Lung (tissue), 12 donors: ENCODE measurements around the gene TWIST2. TPM values are rescaled to one million over a fixed set of nuclear protein-coding genes. Genes with fewer than 3 reads are reported as not detected.

ENCODE experiments used
- ATAC-seq: fragments of 200-7000 bp; cut with Tn5 transposase; one replicate; pipeline ENCODE4 v1.9.1; 2020; ENCODE audit warnings: moderate number of reproducible peaks; ENCODE audit not compliant: insufficient read depth, low FRiP score
- DNase-seq, 3 donors: peaks; one replicate each; pipeline ENCODE4 v3.0.0-alpha.2; 2013 to 2017
- H3K27ac ChIP-seq, 2 donors: one replicate each; pipeline ENCODE4 v1.5.1; 2013; ENCODE audit warnings: mild to moderate bottlenecking in 2 of 2, moderate library complexity in 2 of 2, control low read depth in 1 of 2, inconsistent platforms in 1 of 2, low read depth in 1 of 2, low read length in 1 of 2
- H3K27me3 ChIP-seq, 3 donors: one replicate each; pipeline ENCODE4 v1.5.1; 2013; ENCODE audit warnings: low read length in 2 of 3; ENCODE audit not compliant: control insufficient read depth in 3 of 3, insufficient read depth in 3 of 3
- H3K36me3 ChIP-seq, 4 donors: one replicate each; pipeline ENCODE4 v1.5.1; 2013; ENCODE audit warnings: low read length in 4 of 4, mild to moderate bottlenecking in 1 of 4, moderate library complexity in 1 of 4; ENCODE audit not compliant: control insufficient read depth in 4 of 4, insufficient read depth in 4 of 4
- H3K4me1 ChIP-seq, 5 donors: one replicate each; pipeline ENCODE4 v1.5.1; 2013; ENCODE audit warnings: low read length in 5 of 5, mild to moderate bottlenecking in 2 of 5, moderate library complexity in 1 of 5; ENCODE audit not compliant: control insufficient read depth in 5 of 5, insufficient read depth in 5 of 5
- H3K4me3 ChIP-seq: one replicate; pipeline ENCODE4 v1.5.1; 2013; ENCODE audit warnings: mild to moderate bottlenecking, control low read depth, moderate library complexity
- H3K9ac ChIP-seq, 2 donors: one replicate each; pipeline ENCODE4 v1.5.1; 2013; ENCODE audit warnings: low read length in 2 of 2, control low read depth in 1 of 2; ENCODE audit not compliant: insufficient read depth in 1 of 2
- H3K9me3 ChIP-seq, 4 donors: one replicate each; pipeline ENCODE4 v1.5.1; 2013; ENCODE audit warnings: low read length in 3 of 4, mild to moderate bottlenecking in 1 of 4, moderate library complexity in 1 of 4; ENCODE audit not compliant: control insufficient read depth in 4 of 4, insufficient read depth in 3 of 4
- CTCF ChIP-seq: IDR thresholded peaks from 2 replicates; pipeline ENCODE4 v1.5.1; 2012; ENCODE audit warnings: mild to moderate bottlenecking; ENCODE audit errors: control extremely low read depth, extremely low read depth
- WGBS, 2 donors: extraction: QIAGEN DNeasy Blood & Tissue Kit; methylation state at CpG; one replicate each; pipeline ENCODE4 v1.1.7; 2013; 5-methylcytosine and 5-hydroxymethylcytosine counted together
- polyA plus RNA-seq, 2 donors: library from polyadenylated mRNA; stranded (reverse); fragments of 200-250 nt; gene quantifications; one replicate each; pipeline ENCODE4 v1.2.1, GENCODE V29; 2013
- total RNA-seq, 2 donors: library from RNA; depleted of rRNA in 1 of 2; stranded (reverse); fragments of >200 nt in 1 of 2; gene quantifications; one replicate each; pipeline ENCODE4 v1.2.1, GENCODE V29; 2014 to 2021
- donor health status: control.
- donor health status: control.
- donor health status: Bipolar disorder and iron deficiency.
- donor health status: healthy.
- donor health status: DM: yes; HTN: yes; CAD: no.

Gene TWIST2
- total and polyA plus RNA-seq, 4 donors = 10.1 to 14.8 (median 11.7) TPM

GRCh38 chr2:238846628-238847418, 1.1 kb upstream of the TWIST2 start:
- peaks cover 16 to 49% (median 24%) of the 10 kb centered on the region in 3 donors for H3K27me3 ChIP-seq
- H3K4me1 ChIP-seq = peaks cover 3 to 20% (median 6%) of the 10 kb centered on the region in 5 donors
- WGBS, 2 donors = 4 to 9% methylated on average over 74 to 80 of the region's 80 CpGs
- no peaks in the 10 kb centered on the region for H3K36me3 ChIP-seq
- TF ChIP-seq CTCF = no peak
- H3K27ac ChIP-seq = no peak overlapping the region
- no peak overlapping the region for H3K9ac ChIP-seq
- DNase-seq = peak; percentile 30 to 34 (median 32)
- no peak overlapping the region for H3K4me3 ChIP-seq
- peaks cover 0 to 2% (median 0%) of the 10 kb centered on the region in 4 donors for H3K9me3 ChIP-seq
- ATAC-seq = peak; percentile 8

- ATAC-seq = no peak
- 7 to 8% methylated on average over 25 to 30 of the region's 30 CpGs for WGBS, 2 donors
Observed at GRCh38 chr2:238847419-238847801, 475 bp upstream of the TWIST2 start.

GRCh38 chr2:238848691-238848975, 748 bp downstream of the TWIST2 start:
- no peak for TF ChIP-seq CTCF
- no peak for DNase-seq
- Histone ChIP-seq H3K9ac (no peak overlapping the region), H3K27me3 (peaks cover 16 to 51% (median 21%) of the 10 kb centered on the region in 3 donors), H3K4me3 (peak overlapping the region; percentile 68), H3K4me1 (peaks cover 3 to 24% (median 11%) of the 10 kb centered on the region in 5 donors), H3K9me3 (peaks cover 0 to 2% (median 0%) of the 10 kb centered on the region in 4 donors), H3K27ac (peak overlapping the region in 1 of 2 donors; percentile 72), H3K36me3 (peaks cover 0 to 2% (median 0%) of the 10 kb centered on the region in 4 donors)
- WGBS, 2 donors = 4% methylated on average over 21 to 36 of the region's 36 CpGs
- no peak for ATAC-seq

More at GRCh38 chr2:238847419-238847801, 475 bp upstream of the TWIST2 start:
- peaks cover 3 to 23% (median 8%) of the 10 kb centered on the region in 5 donors for H3K4me1 ChIP-seq
- H3K9me3 ChIP-seq = peaks cover 0 to 2% (median 0%) of the 10 kb centered on the region in 4 donors
- H3K27ac ChIP-seq = peak overlapping the region in 1 of 2 donors; percentile 72
- no peak for DNase-seq
- H3K27me3 ChIP-seq = peaks cover 16 to 49% (median 24%) of the 10 kb centered on the region in 3 donors
- H3K36me3 ChIP-seq = peaks cover 0 to 1% (median 0%) of the 10 kb centered on the region in 4 donors
- TF ChIP-seq CTCF = no peak
- H3K4me3 ChIP-seq = peak overlapping the region; percentile 49
- H3K9ac ChIP-seq = no peak overlapping the region
